Ovary (tissue), 9 donors: ENCODE measurements around the gene TNFRSF19. TPM values are rescaled to one million over a fixed set of nuclear protein-coding genes. Genes with fewer than 3 reads are reported as not detected.

Experiments
- DNase-seq, 5 donors: peaks; one replicate each; pipeline ENCODE4 v3.0.0-alpha.2; 2019 to 2020
- H3K27ac ChIP-seq, 2 donors: fragments of 200-600 bp; one replicate each; pipeline versions ENCODE4 v1.5.1 to v1.8.0; 2019 to 2022
- H3K27me3 ChIP-seq: fragments of 200-600 bp; one replicate; pipeline ENCODE4 v1.8.0; 2022
- H3K36me3 ChIP-seq: fragments of 200-600 bp; sonication (generic); one replicate; pipeline ENCODE4 v1.5.1; 2019
- H3K4me1 ChIP-seq: one replicate; pipeline ENCODE4 v1.8.1; 2013; ENCODE audit warnings: mild to moderate bottlenecking, moderate library complexity; ENCODE audit not compliant: insufficient read depth
- H3K4me3 ChIP-seq: fragments of 200-600 bp; sonication (generic); one replicate; pipeline ENCODE4 v1.5.1; 2017
- H3K9me3 ChIP-seq, 2 donors: fragments of 200-600 bp in 1 of 2; sonication (generic) in 1 of 2; one replicate each; pipeline versions ENCODE4 v1.5.1 to v1.8.1; 2013 to 2019; ENCODE audit warnings: mild to moderate bottlenecking in 1 of 2, moderate library complexity in 1 of 2
- CTCF ChIP-seq, 3 donors: fragments of 450-650 bp in 2 of 3; fragments of 200-600 bp in 1 of 3; IDR thresholded peaks; one replicate each; pipeline versions ENCODE4 v1.5.1 to v1.8.0; 2016 to 2022; ENCODE audit warnings: antibody characterized with exemption in 3 of 3, mild to moderate bottlenecking in 1 of 3
- EP300 ChIP-seq: sonication (generic); formaldehyde crosslinking; IDR thresholded peaks from one replicate; pipeline ENCODE4 v1.6.1; 2017; ENCODE audit warnings: antibody characterized with exemption
- POLR2A ChIP-seq: fragments of 450-650 bp; IDR thresholded peaks from one replicate; pipeline ENCODE4 v1.6.1; 2017; ENCODE audit warnings: antibody characterized with exemption, mild to moderate bottlenecking, moderate library complexity
- WGBS, 3 donors: extraction: QIAGEN DNeasy Blood & Tissue Kit in 1 of 3; methylation state at CpG; one replicate each; pipeline versions ENCODE4 v1.1.5 to v1.1.7; 2013 to 2017; 5-methylcytosine and 5-hydroxymethylcytosine counted together
- intact Hi-C, 4 donors: fragments of 100-400 bp; cut with DNase I; formaldehyde crosslinking; loops; one replicate each; pipeline versions ENCODE4 v1.11.0 to v1.15.1; 2022 to 2023
- polyA plus RNA-seq, 2 donors: library from polyadenylated mRNA; stranded (reverse); fragments of 200-250 nt in 1 of 2; fragments of 350-450 nt in 1 of 2; fragmentation: Illumina TruSeq in 1 of 2; extraction: RNeasy Lipid Tissue Mini Kit (QIAGEN cat#74804) in 1 of 2; gene quantifications; one replicate each; pipeline ENCODE4 v1.2.3, GENCODE V29; 2013 to 2014
- total RNA-seq, 7 donors: library from RNA; depleted of rRNA in 2 of 7; stranded (reverse); fragments of >200 nt in 2 of 7; fragmentation: NEBNext Ultra II Directional in 3 of 7; extraction: Animal tissue kit (Norgen Biotek cat#: 25700) in 3 of 7; gene quantifications; one replicate each; pipeline versions ENCODE4 v1.1.0 to v1.2.4, GENCODE V29; 2016 to 2023
- donor health status: DM: no; HTN: no; CAD: no; lungs with moderate emphysema.
- donor health status: DM: no; HTN: no; CAD: no.
- donor health status: Bipolar disorder and iron deficiency.
- donor health status: DM: yes; HTN: yes; CAD: no.
- donor health status: DM: no; HTN: no; CAD: no.
- donor health status: DM: yes; HTN: yes; CAD: no.

Gene TNFRSF19
- total and polyA plus RNA-seq, 9 donors: 2.6 to 15.3 (median 4.8) TPM

- no peak overlapping the region for H3K4me3 ChIP-seq
- H3K9me3 ChIP-seq: no peaks in the 10 kb centered on the region
- H3K36me3 ChIP-seq: no peaks in the 10 kb centered on the region
- DNase-seq: no peak
- TF ChIP-seq POLR2A: no peak
- no peak for TF ChIP-seq CTCF (IDR thresholded peaks at IDR 0.05)
- no peak for TF ChIP-seq EP300
- no peaks in the 10 kb centered on the region for H3K4me1 ChIP-seq
- WGBS, 3 donors: 92 to 94% (median 93%) methylated on average over 3 of the region's 3 CpGs
- H3K27ac ChIP-seq: no peak overlapping the region
- no peaks in the 10 kb centered on the region for H3K27me3 ChIP-seq
- intact Hi-C loops: loop anchor here in 1 of 4 donors (10.0 kb wide), 1 partner anchor 153 kb away; no protein-coding TSS in a partner anchor
These were observed 141.1 kb downstream of the TNFRSF19 start for GRCh38 chr13:23711355-23711754.

- intact Hi-C loops: loop anchor here in 1 of 4 donors (10.0 kb wide), 1 partner anchor 150 kb away; no protein-coding TSS in a partner anchor
- Histone ChIP-seq H3K4me3 (no peak overlapping the region), H3K36me3 (no peaks in the 10 kb centered on the region), H3K27me3 (no peaks in the 10 kb centered on the region), H3K9me3 (no peaks in the 10 kb centered on the region), H3K4me1 (no peaks in the 10 kb centered on the region), H3K27ac (no peak overlapping the region)
- 82 to 91% (median 88%) methylated on average over 5 of the region's 5 CpGs for WGBS, 3 donors
- TF ChIP-seq POLR2A (no peak), EP300 (no peak), CTCF (IDR thresholded peaks at IDR 0.05) (no peak)
- no peak for DNase-seq
These were observed 144.5 kb downstream of the TNFRSF19 start for GRCh38 chr13:23714672-23715071.

- no peaks in the 10 kb centered on the region for H3K27me3 ChIP-seq
- TF ChIP-seq POLR2A (no peak), CTCF (IDR thresholded peaks at IDR 0.05) (no peak), EP300 (no peak)
- H3K9me3 ChIP-seq: no peaks in the 10 kb centered on the region
- 85 to 92% (median 86%) methylated on average over 18 to 19 of the region's 19 CpGs for WGBS, 3 donors
- H3K4me3 ChIP-seq: no peak overlapping the region
- intact Hi-C loops: loop anchor here in 1 of 4 donors (10.0 kb wide), 1 partner anchor 150 kb away; no protein-coding TSS in a partner anchor
- H3K36me3 ChIP-seq: no peaks in the 10 kb centered on the region
- DNase-seq: no peak
- no peak overlapping the region for H3K27ac ChIP-seq
- no peaks in the 10 kb centered on the region for H3K4me1 ChIP-seq
These were observed 145.0 kb downstream of the TNFRSF19 start for GRCh38 chr13:23715092-23715761.

- intact Hi-C loops: loop anchor here in 1 of 4 donors (10.0 kb wide), 1 partner anchor 149 kb away; no protein-coding TSS in a partner anchor
- Histone ChIP-seq H3K27ac (no peak overlapping the region), H3K27me3 (no peaks in the 10 kb centered on the region), H3K9me3 (no peaks in the 10 kb centered on the region), H3K36me3 (no peaks in the 10 kb centered on the region), H3K4me1 (no peaks in the 10 kb centered on the region), H3K4me3 (no peak overlapping the region)
- WGBS, 3 donors: 80 to 89% (median 87%) methylated on average over 9 to 11 of the region's 11 CpGs
- TF ChIP-seq EP300 (no peak), CTCF (IDR thresholded peaks at IDR 0.05) (no peak), POLR2A (no peak)
- DNase-seq: no peak
These were observed 145.6 kb downstream of the TNFRSF19 start for GRCh38 chr13:23715762-23716235.
